Liver (tissue), 9 donors: ENCODE results near the gene SPEN. TPM values are rescaled to one million over a fixed set of nuclear protein-coding genes. Genes with fewer than 3 reads are reported as not detected.

Experiments used
- DNase-seq: peaks from one replicate; pipeline ENCODE4 v3.0.0-alpha.2; 2017; ENCODE audit warnings: low spot score
- H3K27ac ChIP-seq, 2 donors: one replicate each; pipeline ENCODE4 v1.7.0; 2013; ENCODE audit warnings: inconsistent platforms in 2 of 2, low read length in 2 of 2, control low read depth in 1 of 2, low read depth in 1 of 2, mild to moderate bottlenecking in 1 of 2
- H3K27me3 ChIP-seq, 4 donors: one replicate each; pipeline versions ENCODE4 v1.6.1 to v1.7.0; 2013; ENCODE audit warnings: low read length in 3 of 4, inconsistent platforms in 1 of 4, mild to moderate bottlenecking in 1 of 4, moderate library complexity in 1 of 4; ENCODE audit not compliant: control insufficient read depth in 4 of 4, insufficient read depth in 4 of 4
- H3K36me3 ChIP-seq, 4 donors: one replicate each; pipeline versions ENCODE4 v1.6.1 to v1.7.0; 2013; ENCODE audit warnings: low read length in 3 of 4, mild to moderate bottlenecking in 3 of 4, low read depth in 1 of 4, moderate library complexity in 1 of 4; ENCODE audit not compliant: control insufficient read depth in 4 of 4, insufficient read depth in 3 of 4
- H3K4me1 ChIP-seq, 4 donors: one replicate each; pipeline versions ENCODE4 v1.6.1 to v1.7.0; 2013; ENCODE audit warnings: low read length in 3 of 4, mild to moderate bottlenecking in 3 of 4, moderate library complexity in 1 of 4; ENCODE audit not compliant: control insufficient read depth in 4 of 4, insufficient read depth in 4 of 4
- H3K4me3 ChIP-seq, 3 donors: one replicate each; pipeline versions ENCODE4 v1.6.1 to v1.7.0; 2013; ENCODE audit warnings: low read length in 3 of 3, control low read depth in 1 of 3, low read depth in 1 of 3, mild to moderate bottlenecking in 1 of 3
- H3K9ac ChIP-seq, 2 donors: one replicate each; pipeline ENCODE4 v1.7.0; 2013; ENCODE audit warnings: low read length in 2 of 2, mild to moderate bottlenecking in 2 of 2, moderate library complexity in 2 of 2, control low read depth in 1 of 2, low read depth in 1 of 2
- H3K9me3 ChIP-seq, 4 donors: one replicate each; pipeline versions ENCODE4 v1.6.1 to v1.7.0; 2013; ENCODE audit warnings: low read length in 3 of 4; ENCODE audit not compliant: control insufficient read depth in 4 of 4
- ATF3 ChIP-seq: IDR thresholded peaks from 2 replicates; pipeline ENCODE4 v1.6.1; 2016; ENCODE audit warnings: antibody characterized with exemption
- CTCF ChIP-seq: fragments of 150-350 bp; IDR thresholded peaks from 2 replicates; pipeline ENCODE4 v1.5.1; 2017; ENCODE audit warnings: improper control_type of control experiment, low read depth, low read length; ENCODE audit not compliant: missing input control
- EGR1 ChIP-seq, 2 donors: IDR thresholded peaks; 2 replicates each; pipeline ENCODE4 v1.6.1; 2016 to 2018; ENCODE audit warnings: antibody characterized with exemption in 2 of 2, low read depth in 2 of 2
- FOXA1 ChIP-seq: IDR thresholded peaks from 2 replicates; pipeline ENCODE4 v1.6.1; 2016; ENCODE audit warnings: antibody characterized with exemption
- FOXA2 ChIP-seq: IDR thresholded peaks from 2 replicates; pipeline ENCODE4 v1.6.1; 2016; ENCODE audit warnings: antibody characterized with exemption
- GABPA ChIP-seq, 2 donors: IDR thresholded peaks in 1 of 2; conservative IDR thresholded peaks in 1 of 2; 2 replicates each; pipeline ENCODE4 v1.6.1; 2016; ENCODE audit warnings: antibody characterized with exemption in 2 of 2, mild to moderate bottlenecking in 1 of 2, moderate library complexity in 1 of 2
- HNF4A ChIP-seq, 2 donors: conservative IDR thresholded peaks; 2 replicates each; pipeline ENCODE4 v1.6.1; 2016; ENCODE audit warnings: antibody characterized with exemption in 2 of 2, mild to moderate bottlenecking in 2 of 2
- HNF4G ChIP-seq: IDR thresholded peaks from 2 replicates; pipeline ENCODE4 v1.6.1; 2016; ENCODE audit warnings: antibody characterized with exemption
- JUND ChIP-seq, 2 donors: IDR thresholded peaks; 2 replicates each; pipeline ENCODE4 v1.6.1; 2016; ENCODE audit warnings: antibody characterized with exemption in 2 of 2
- MAX ChIP-seq: IDR thresholded peaks from 2 replicates; pipeline ENCODE4 v1.6.1; 2016; ENCODE audit warnings: antibody characterized with exemption
- NR2F2 ChIP-seq: IDR thresholded peaks from 2 replicates; pipeline ENCODE4 v1.6.1; 2016; ENCODE audit warnings: antibody characterized with exemption
- RAD21 ChIP-seq, 2 donors: IDR thresholded peaks; 2 replicates each; pipeline ENCODE4 v1.6.1; 2016; ENCODE audit warnings: antibody characterized with exemption in 2 of 2, mild to moderate bottlenecking in 2 of 2
- REST ChIP-seq: IDR thresholded peaks from 2 replicates; pipeline ENCODE4 v1.6.1; 2016; ENCODE audit warnings: antibody characterized with exemption, mild to moderate bottlenecking
- RXRA ChIP-seq, 2 donors: IDR thresholded peaks; 2 replicates each; pipeline ENCODE4 v1.6.1; 2017 to 2018; ENCODE audit warnings: antibody characterized with exemption in 2 of 2, mild to moderate bottlenecking in 1 of 2
- SP1 ChIP-seq: IDR thresholded peaks from 2 replicates; pipeline ENCODE4 v1.6.1; 2018; ENCODE audit warnings: antibody characterized with exemption, mild to moderate bottlenecking
- TAF1 ChIP-seq: conservative IDR thresholded peaks from 2 replicates; pipeline ENCODE4 v1.6.1; 2016; ENCODE audit warnings: antibody characterized with exemption, mild to moderate bottlenecking
- YY1 ChIP-seq: IDR thresholded peaks from 2 replicates; pipeline ENCODE4 v1.6.1; 2016; ENCODE audit warnings: antibody characterized with exemption, mild to moderate bottlenecking
- ZBTB33 ChIP-seq: IDR thresholded peaks from 2 replicates; pipeline ENCODE4 v1.6.1; 2016; ENCODE audit warnings: antibody characterized with exemption
- WGBS: extraction: QIAGEN DNeasy Blood & Tissue Kit; methylation state at CpG from one replicate; pipeline ENCODE4 v1.1.7; 2013; 5-methylcytosine and 5-hydroxymethylcytosine counted together
- polyA plus RNA-seq, 2 donors: library from polyadenylated mRNA; stranded (reverse) in 1 of 2; unstranded in 1 of 2; fragments of 200-250 nt in 1 of 2; fragments of >200 nt in 1 of 2; fragmentation: Nextera tagmentation in 1 of 2; extraction: Ambion mirVana in 1 of 2; gene quantifications; one replicate each; pipeline versions ENCODE4 v1.2.1 to v1.2.3, GENCODE V29; 2013 to 2015
- total RNA-seq, 2 donors: library from RNA; depleted of rRNA; stranded (reverse); fragments of >200 nt; gene quantifications; one replicate each; pipeline ENCODE4 v1.2.3, GENCODE V29; 2014
- donor health status: healthy.
- donor health status: healthy.
- donor health status: healthy.
- donor health status: healthy.
- donor health status: healthy.

The SPEN gene
- total and polyA plus RNA-seq, 4 donors, result 7.4 to 29.4 (median 15.2) TPM

- Histone ChIP-seq H3K36me3 (peaks cover 0 to 3% (median 0%) of the 10 kb centered on the region in 4 donors), H3K9me3 (no peaks in the 10 kb centered on the region), H3K4me1 (peaks cover 7 to 41% (median 22%) of the 10 kb centered on the region in 4 donors), H3K4me3 (no peak overlapping the region), H3K9ac (no peak overlapping the region), H3K27me3 (no peaks in the 10 kb centered on the region), H3K27ac (no peak overlapping the region)
- TF ChIP-seq NR2F2 (no peak), JUND (IDR thresholded peaks at IDR 0.05) (no peak), MAX (no peak), YY1 (no peak), FOXA2 (no peak), REST (no peak), CTCF (no peak), SP1 (no peak), ATF3 (no peak), HNF4G (no peak), ZBTB33 (no peak), TAF1 (no peak), EGR1 (IDR thresholded peaks at IDR 0.05; ENCODE audit: low read depth in 2 of 2) (no peak), GABPA (IDR thresholded peaks at IDR 0.05 in 1 of 2, conservative IDR thresholded peaks at IDR 0.05 in 1 of 2) (no peak), FOXA1 (no peak), HNF4A (conservative IDR thresholded peaks at IDR 0.05) (no peak), RAD21 (IDR thresholded peaks at IDR 0.05) (no peak), RXRA (IDR thresholded peaks at IDR 0.05) (no peak)
- 87% methylated on average over 6 of the region's 6 CpGs for WGBS
- no peak for DNase-seq
Observed at GRCh38 chr1:15883326-15883725, 35.8 kb downstream of the SPEN start.
